ENCODE results near the gene KPNA1.

- TF ChIP-seq POLR2A (IDR thresholded peaks at IDR 0.05) (no peak), CTCF (IDR thresholded peaks at IDR 0.05) (no peak)
These were observed 120.6 kb downstream of the KPNA1 start for GRCh38 chr3:122394173-122394572.
